H1 (cell line): ENCODE data around the gene CEACAM7. TPM values are rescaled to one million over a fixed set of nuclear protein-coding genes. Genes with fewer than 3 reads are reported as not detected.

Experiments
- CTCF ChIA-PET: fragments of 300-600 bp; sonication (Branson Sonifier 250); formaldehyde crosslinking; loops from one replicate; lab custom pipeline; 2021; ENCODE audit not compliant: partially characterized antibody; lab: Charles Lee
- POLR2A ChIA-PET: fragments of 300-600 bp; sonication (Branson Sonifier 250); formaldehyde crosslinking; loops from one replicate; lab custom pipeline; 2021; ENCODE audit warnings: inconsistent platforms; ENCODE audit not compliant: partially characterized antibody; lab: Charles Lee
- DNase-seq, 2 experiments: peaks; one replicate each; pipeline versions ENCODE4 v3.0.0 to v3.0.0-alpha.2; 2010 to 2022; ENCODE audit warnings: low spot score in 2 of 2, low read depth in 1 of 2, mixed read lengths in 1 of 2
- FAIRE-seq: peaks from 2 replicates; lab custom pipeline; 2011; peaks lifted over from hg19 to GRCh38; lab: Jason Lieb, UNC
- H2AFZ ChIP-seq: 2 replicates; pipeline ENCODE4 v1.8.1; 2012; ENCODE audit warnings: low read length, inconsistent platforms
- H2AK5ac ChIP-seq: 2 replicates; pipeline ENCODE4 v1.6.1; 2013; ENCODE audit warnings: low read depth, low read length
- H2BK120ac ChIP-seq: replicated peaks from 2 replicates; pipeline ENCODE3; 2013; ENCODE audit warnings: low read depth, low read length, inconsistent platforms
- H2BK12ac ChIP-seq: 2 replicates; pipeline ENCODE4 v1.6.1; 2013; ENCODE audit warnings: low read depth, low read length
- H2BK15ac ChIP-seq: 2 replicates; pipeline ENCODE4 v1.6.1; 2013; ENCODE audit warnings: low read length
- H2BK20ac ChIP-seq: 2 replicates; pipeline ENCODE4 v1.6.1; 2013; ENCODE audit warnings: low read length
- H2BK5ac ChIP-seq: 2 replicates; pipeline ENCODE4 v1.6.1; 2013; ENCODE audit warnings: low read depth, low read length
- H3K14ac ChIP-seq: 2 replicates; pipeline ENCODE4 v1.6.1; 2013; ENCODE audit warnings: inconsistent platforms; ENCODE audit not compliant: insufficient read length
- H3K18ac ChIP-seq: 2 replicates; pipeline ENCODE4 v1.6.1; 2013; ENCODE audit warnings: low read length; ENCODE audit errors: extremely low read depth
- H3K23ac ChIP-seq: 2 replicates; pipeline ENCODE4 v1.6.1; 2013; ENCODE audit warnings: inconsistent platforms; ENCODE audit not compliant: insufficient read length
- H3K23me2 ChIP-seq: 2 replicates; pipeline ENCODE4 v1.6.1; 2013; ENCODE audit warnings: low read depth, low read length
- H3K27ac ChIP-seq: 2 replicates; pipeline ENCODE4 v1.6.1; 2011; ENCODE audit warnings: low read depth, low read length, inconsistent platforms
- H3K27me3 ChIP-seq, 4 experiments: replicated peaks in 1 of 4; 1 replicate in 1 of 4; 2 replicates in 3 of 4; pipeline versions ENCODE4 v1.6.1 to v1.8.1; 2011 to 2013; ENCODE audit warnings: low read length in 3 of 4, mild to moderate bottlenecking in 3 of 4, inconsistent platforms in 2 of 4, mixed read lengths in 2 of 4, moderate library complexity in 1 of 4; ENCODE audit not compliant: control insufficient read depth in 3 of 4, insufficient read depth in 3 of 4; ENCODE audit errors: extremely low read depth in 1 of 4
- H3K36me3 ChIP-seq, 4 experiments: 2 replicates each; pipeline versions ENCODE4 v1.6.1 to v1.8.1; 2011 to 2013; ENCODE audit warnings: mild to moderate bottlenecking in 4 of 4, low read length in 3 of 4, moderate library complexity in 2 of 4, control low read depth in 1 of 4, inconsistent platforms in 1 of 4; ENCODE audit not compliant: insufficient read depth in 4 of 4, control insufficient read depth in 2 of 4
- H3K4ac ChIP-seq: replicated peaks from 2 replicates; pipeline ENCODE3; 2013; ENCODE audit warnings: low read length, low read depth, mixed read lengths, inconsistent platforms; ENCODE audit not compliant: insufficient read length
- H3K4me1 ChIP-seq, 4 experiments: replicated peaks in 1 of 4; 1 replicate in 1 of 4; 2 replicates in 3 of 4; pipeline versions ENCODE4 v1.6.1 to v1.8.1; 2011 to 2013; ENCODE audit warnings: low read length in 3 of 4, inconsistent platforms in 2 of 4, mixed read lengths in 1 of 4; ENCODE audit not compliant: insufficient read depth in 4 of 4, control insufficient read depth in 3 of 4
- H3K4me2 ChIP-seq, 2 experiments: 2 replicates each; pipeline versions ENCODE4 v1.6.1 to v1.8.1; 2011 to 2013; ENCODE audit warnings: low read depth in 2 of 2, low read length in 2 of 2, control low read depth in 1 of 2, inconsistent platforms in 1 of 2, mild to moderate bottlenecking in 1 of 2; ENCODE audit not compliant: insufficient read depth in 1 of 2
- H3K4me3 ChIP-seq, 4 experiments: fragments of 200-600, 300-600 bp in 1 of 4; sonication (generic), shearing (Covaris generic), sonication (Bioruptor Twin) in 1 of 4; 2 replicates each; pipeline versions ENCODE4 v1.5.1 to v1.8.1; 2011 to 2016; ENCODE audit warnings: low read length in 4 of 4, low read depth in 3 of 4, control low read depth in 2 of 4, inconsistent platforms in 2 of 4, mild to moderate bottlenecking in 2 of 4, mixed read lengths in 1 of 4, moderate library complexity in 1 of 4; ENCODE audit not compliant: insufficient read depth in 2 of 4; ENCODE audit errors: extremely low read depth in 1 of 4
- H3K56ac ChIP-seq: replicated peaks from 2 replicates; pipeline ENCODE3; 2013; ENCODE audit warnings: low read depth, mild to moderate bottlenecking, mixed read lengths, low read length, inconsistent platforms; ENCODE audit not compliant: insufficient read length
- H3K79me1 ChIP-seq: 2 replicates; pipeline ENCODE4 v1.6.1; 2013; ENCODE audit warnings: low read depth, low read length, control low read depth
- H3K79me2 ChIP-seq, 2 experiments: 2 replicates each; pipeline versions ENCODE4 v1.6.1 to v1.8.1; 2012 to 2013; ENCODE audit warnings: low read length in 2 of 2, mild to moderate bottlenecking in 2 of 2, inconsistent platforms in 1 of 2; ENCODE audit not compliant: insufficient read depth in 2 of 2, control insufficient read depth in 1 of 2
- H3K9ac ChIP-seq, 4 experiments: replicated peaks in 1 of 4; 1 replicate in 1 of 4; 2 replicates in 3 of 4; pipeline versions ENCODE4 v1.6.1 to v1.8.1; 2011 to 2013; ENCODE audit warnings: low read depth in 3 of 4, low read length in 3 of 4, control low read depth in 2 of 4, mild to moderate bottlenecking in 2 of 4, moderate library complexity in 2 of 4, inconsistent platforms in 1 of 4; ENCODE audit errors: extremely low read depth in 1 of 4
- H3K9me3 ChIP-seq, 2 experiments: 2 replicates each; pipeline versions ENCODE4 v1.6.1 to v1.8.1; 2012 to 2013; ENCODE audit warnings: mild to moderate bottlenecking in 2 of 2, moderate library complexity in 2 of 2, control low read depth in 1 of 2, inconsistent platforms in 1 of 2, low read depth in 1 of 2, low read length in 1 of 2, mixed read lengths in 1 of 2; ENCODE audit not compliant: insufficient read depth in 2 of 2
- H4K20me1 ChIP-seq, 2 experiments: replicated peaks in 1 of 2; 2 replicates each; pipeline versions ENCODE3 to v1.8.1; 2011 to 2013; ENCODE audit warnings: inconsistent platforms in 2 of 2, low read length in 2 of 2, mild to moderate bottlenecking in 1 of 2; ENCODE audit not compliant: insufficient read depth in 2 of 2, control insufficient read depth in 1 of 2
- H4K5ac ChIP-seq: 2 replicates; pipeline ENCODE4 v1.6.1; 2013; ENCODE audit warnings: low read length, low read depth, mixed read lengths, inconsistent platforms; ENCODE audit not compliant: insufficient read length
- H4K8ac ChIP-seq: 2 replicates; pipeline ENCODE4 v1.8.0; 2013; ENCODE audit warnings: mild to moderate bottlenecking, moderate library complexity, low read length, inconsistent platforms; ENCODE audit not compliant: insufficient read depth; ENCODE audit errors: extremely low read depth
- H4K91ac ChIP-seq: replicated peaks from 2 replicates; pipeline ENCODE3; 2013; ENCODE audit warnings: low read length, mixed read lengths, inconsistent platforms; ENCODE audit not compliant: insufficient read length
- CBX5 ChIP-seq: fragments of 300-800, 300-1000 bp; sonication (generic); IDR thresholded peaks from 2 replicates; pipeline ENCODE4 v1.7.1; 2016; ENCODE audit warnings: antibody characterized with exemption, low read length, low read depth
- CHD1 ChIP-seq: IDR thresholded peaks from 2 replicates; pipeline ENCODE4 v1.6.1; 2012; ENCODE audit warnings: low read depth, low read length, improper control_type of control experiment
- GTF2F1 ChIP-seq: IDR thresholded peaks from 2 replicates; pipeline ENCODE4 v1.6.1; 2012; ENCODE audit warnings: low read depth, low read length, improper control_type of control experiment, borderline replicate concordance
- JUN ChIP-seq: IDR thresholded peaks from 2 replicates; pipeline ENCODE4 v1.6.1; 2011; ENCODE audit warnings: low read depth, mild to moderate bottlenecking, improper control_type of control experiment, low read length
- POU5F1 ChIP-seq: IDR thresholded peaks from 2 replicates; pipeline ENCODE4 v1.6.1; 2011; ENCODE audit warnings: low read depth, mild to moderate bottlenecking, low read length, moderate library complexity
- SIN3A ChIP-seq, 2 experiments: IDR thresholded peaks in 1 of 2; conservative IDR thresholded peaks in 1 of 2; 2 replicates each; pipeline ENCODE4 v1.6.1; 2011 to 2012; ENCODE audit warnings: low read length in 2 of 2, improper control_type of control experiment in 1 of 2, low read depth in 1 of 2, mild to moderate bottlenecking in 1 of 2
- WGBS, 2 experiments: shearing (Covaris generic) in 1 of 2; methylation state at CpG; one replicate each; pipeline versions ENCODE4 v1.1.6 to v1.1.7; 2013 to 2015; ENCODE audit warnings: low lambda C conversion rate in 2 of 2, mixed read lengths in 2 of 2, inconsistent platforms in 1 of 2, low coverage in 1 of 2, missing lambda C conversion rate in 1 of 2; ENCODE audit not compliant: insufficient replicate concordance in 2 of 2, insufficient coverage in 1 of 2, insufficient read length in 1 of 2; ENCODE audit errors: extremely low coverage in 1 of 2, missing lambda C conversion rate in 1 of 2; 5-methylcytosine and 5-hydroxymethylcytosine counted together
- polyA plus RNA-seq, 7 experiments: library from polyadenylated mRNA; depleted of rRNA in 3 of 7; stranded (reverse) in 5 of 7; unstranded in 2 of 7; fragments of >200 nt in 5 of 7; fragments of 200-250 nt in 2 of 7; gene quantifications; 1 replicate in 5 of 7; 2 replicates in 1 of 7; 4 replicates in 1 of 7; pipeline versions ENCODE4 v1.2.1 to v1.2.3, GENCODE V29; 2011 to 2013; ENCODE audit warnings: missing spikeins in 2 of 7, mixed read lengths in 2 of 7
- total RNA-seq: library from RNA; stranded (reverse); fragmentation: NEBNext Ultra II Directional; extraction: Animal tissue kit (Norgen Biotek cat#: 25700); gene quantifications from 2 replicates; pipeline ENCODE4 v1.2.1, GENCODE V29; 2021
- TF ChIP-seq, protein P1 (sequence below): IDR thresholded peaks from 2 replicates; pipeline ENCODE4 v1.6.1; 2011; ENCODE audit warnings: low read length, improper control_type of control experiment
- TF ChIP-seq, protein P2 (sequence below): IDR thresholded peaks from 2 replicates; pipeline ENCODE4 v1.6.1; 2012; ENCODE audit warnings: low read length, inconsistent platforms

CEACAM7 gene
- total and polyA plus RNA-seq, 2 of the 8 experiments (the other 6 are each of a cell fraction or from before 2014, with no cell fraction given): not detected

DNA sequence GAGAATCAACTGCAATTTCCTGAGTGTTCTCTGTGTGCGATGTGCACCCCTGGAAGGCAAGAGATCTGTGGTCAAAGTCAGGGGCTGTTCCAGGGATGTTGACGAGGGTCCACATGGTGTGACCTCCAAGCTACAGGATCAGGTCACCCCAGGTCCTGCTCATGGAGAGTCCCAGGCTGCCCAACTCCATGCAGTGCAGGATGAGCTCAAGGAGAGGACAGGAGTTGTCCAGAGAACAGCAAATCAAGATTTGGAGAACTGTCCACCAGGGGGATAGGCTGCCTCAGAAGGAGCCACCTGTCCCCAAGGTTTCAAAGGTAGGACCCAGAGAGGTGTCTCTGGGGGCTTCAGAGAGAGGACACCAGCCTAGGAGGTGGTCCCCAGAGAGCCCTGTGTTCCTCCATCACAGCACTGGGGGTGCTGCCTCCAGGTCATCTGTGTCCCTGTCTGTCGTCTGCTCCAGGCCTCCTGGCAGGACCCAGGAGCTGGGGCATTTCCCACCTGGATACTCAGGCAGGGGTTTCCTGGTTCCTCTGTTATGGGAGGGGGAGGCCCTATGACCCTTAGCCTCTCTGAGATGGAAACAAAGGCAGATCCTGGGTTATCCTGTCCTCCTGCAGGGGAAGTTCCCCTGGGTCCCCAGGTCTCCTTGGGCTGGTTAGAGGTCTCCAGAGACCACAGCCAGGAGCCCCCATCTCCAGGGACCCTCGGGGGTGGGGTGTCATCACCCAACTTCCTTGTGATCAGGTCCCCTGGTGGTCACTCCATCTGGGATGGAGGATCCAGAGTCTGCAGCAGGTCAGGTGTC lies 2.1 kb upstream of the CEACAM7 start:
- DNase-seq (no peak), FAIRE-seq (no peak)
- Histone ChIP-seq H2BK5ac (no peak overlapping the region), H3K56ac (no peak overlapping the region), H3K79me1 (no peaks in the 10 kb centered on the region), H3K27ac (no peak overlapping the region), H2BK20ac (no peak overlapping the region), H3K4me2 (no peak overlapping the region), H3K14ac (no peak overlapping the region), H2BK120ac (no peak overlapping the region), H4K91ac (no peak overlapping the region), H3K18ac (no peak overlapping the region), H3K36me3 (no peaks in the 10 kb centered on the region), H2AK5ac (no peak overlapping the region), H3K4ac (no peak overlapping the region), H4K5ac (no peak overlapping the region), H2BK15ac (no peak overlapping the region), H3K4me1 (no peaks in the 10 kb centered on the region), H2AFZ (no peak overlapping the region), H3K79me2 (no peaks in the 10 kb centered on the region), H4K8ac (no peak overlapping the region), H2BK12ac (no peak overlapping the region), H4K20me1 (no peaks in the 10 kb centered on the region), H3K9ac (no peak overlapping the region), H3K23me2 (no peaks in the 10 kb centered on the region), H3K4me3 (no peak overlapping the region), H3K9me3 (peaks cover 69 to 84% of the 10 kb centered on the region in 2 experiments), H3K23ac (no peak overlapping the region), H3K27me3 (no peaks in the 10 kb centered on the region)
- 66% methylated on average over 4 of the region's 4 CpGs; no CpG with 5 or more reads in 1 of the 2 experiments for WGBS, 2 experiments
- ChIA-PET POLR2A (no interaction called here), CTCF (interaction anchor here (0.8 to 1.2 kb wide), 2 partner anchors 10 to 12 kb away, joined by 3 to 5 read pairs; no protein-coding TSS in a partner anchor)
- TF ChIP-seq SIN3A (conservative IDR thresholded peaks at IDR 0.05 in 1 of 2, IDR thresholded peaks at IDR 0.05 in 1 of 2; ENCODE audit: low read depth in 1 of 2, low read length in 2 of 2) (no peak), POU5F1 (no peak), CHD1 (no peak), GTF2F1 (no peak), CBX5 (no peak), JUN (no peak)
- TF ChIP-seq, protein P1, sequence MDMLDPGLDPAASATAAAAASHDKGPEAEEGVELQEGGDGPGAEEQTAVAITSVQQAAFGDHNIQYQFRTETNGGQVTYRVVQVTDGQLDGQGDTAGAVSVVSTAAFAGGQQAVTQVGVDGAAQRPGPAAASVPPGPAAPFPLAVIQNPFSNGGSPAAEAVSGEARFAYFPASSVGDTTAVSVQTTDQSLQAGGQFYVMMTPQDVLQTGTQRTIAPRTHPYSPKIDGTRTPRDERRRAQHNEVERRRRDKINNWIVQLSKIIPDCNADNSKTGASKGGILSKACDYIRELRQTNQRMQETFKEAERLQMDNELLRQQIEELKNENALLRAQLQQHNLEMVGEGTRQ: no peak
- TF ChIP-seq, protein P2, sequence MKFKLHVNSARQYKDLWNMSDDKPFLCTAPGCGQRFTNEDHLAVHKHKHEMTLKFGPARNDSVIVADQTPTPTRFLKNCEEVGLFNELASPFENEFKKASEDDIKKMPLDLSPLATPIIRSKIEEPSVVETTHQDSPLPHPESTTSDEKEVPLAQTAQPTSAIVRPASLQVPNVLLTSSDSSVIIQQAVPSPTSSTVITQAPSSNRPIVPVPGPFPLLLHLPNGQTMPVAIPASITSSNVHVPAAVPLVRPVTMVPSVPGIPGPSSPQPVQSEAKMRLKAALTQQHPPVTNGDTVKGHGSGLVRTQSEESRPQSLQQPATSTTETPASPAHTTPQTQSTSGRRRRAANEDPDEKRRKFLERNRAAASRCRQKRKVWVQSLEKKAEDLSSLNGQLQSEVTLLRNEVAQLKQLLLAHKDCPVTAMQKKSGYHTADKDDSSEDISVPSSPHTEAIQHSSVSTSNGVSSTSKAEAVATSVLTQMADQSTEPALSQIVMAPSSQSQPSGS: no peak
